Fibroblast of villous mesenchyme (primary cell): ENCODE data around the gene ABR. TPM values are rescaled to one million over a fixed set of nuclear protein-coding genes. Genes with fewer than 3 reads are reported as not detected.

Experiments
- DNase-seq: peaks from one replicate; pipeline ENCODE4 v3.0.0-alpha.2; 2010; ENCODE audit warnings: low read depth
- H3K4me3 ChIP-seq: 2 replicates; pipeline ENCODE4 v1.5.1; 2011; ENCODE audit warnings: low read depth, mild to moderate bottlenecking, low read length
- total RNA-seq: library from RNA; depleted of rRNA; stranded (reverse); fragments of >200 nt; gene quantifications from 2 replicates; pipeline ENCODE4 v1.2.3, GENCODE V29; 2012
- TF ChIP-seq, protein P1 (sequence below): IDR thresholded peaks from 2 replicates; pipeline ENCODE4 v1.5.1; 2012; ENCODE audit warnings: low read depth, mild to moderate bottlenecking, low read length; ENCODE audit not compliant: insufficient read depth

Gene ABR
- total RNA-seq, 1 donor, result 51.8 TPM

- TF ChIP-seq, protein P1, sequence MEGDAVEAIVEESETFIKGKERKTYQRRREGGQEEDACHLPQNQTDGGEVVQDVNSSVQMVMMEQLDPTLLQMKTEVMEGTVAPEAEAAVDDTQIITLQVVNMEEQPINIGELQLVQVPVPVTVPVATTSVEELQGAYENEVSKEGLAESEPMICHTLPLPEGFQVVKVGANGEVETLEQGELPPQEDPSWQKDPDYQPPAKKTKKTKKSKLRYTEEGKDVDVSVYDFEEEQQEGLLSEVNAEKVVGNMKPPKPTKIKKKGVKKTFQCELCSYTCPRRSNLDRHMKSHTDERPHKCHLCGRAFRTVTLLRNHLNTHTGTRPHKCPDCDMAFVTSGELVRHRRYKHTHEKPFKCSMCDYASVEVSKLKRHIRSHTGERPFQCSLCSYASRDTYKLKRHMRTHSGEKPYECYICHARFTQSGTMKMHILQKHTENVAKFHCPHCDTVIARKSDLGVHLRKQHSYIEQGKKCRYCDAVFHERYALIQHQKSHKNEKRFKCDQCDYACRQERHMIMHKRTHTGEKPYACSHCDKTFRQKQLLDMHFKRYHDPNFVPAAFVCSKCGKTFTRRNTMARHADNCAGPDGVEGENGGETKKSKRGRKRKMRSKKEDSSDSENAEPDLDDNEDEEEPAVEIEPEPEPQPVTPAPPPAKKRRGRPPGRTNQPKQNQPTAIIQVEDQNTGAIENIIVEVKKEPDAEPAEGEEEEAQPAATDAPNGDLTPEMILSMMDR, result no peak
- no peak for DNase-seq
These were observed 169.7 kb downstream of the ABR start for GRCh38 chr17:1010086-1010450.

GRCh38 chr17:1009229-1010085 is 170.3 kb downstream of the ABR start:
- DNase-seq, result no peak
- H3K4me3 ChIP-seq, result no peak overlapping the region
- TF ChIP-seq, protein P1, result no peak

More at GRCh38 chr17:1010086-1010450, 169.7 kb downstream of the ABR start:
- H3K4me3 ChIP-seq, result no peak overlapping the region

- TF ChIP-seq, protein P1, result no peak
- H3K4me3 ChIP-seq, result no peak overlapping the region
- DNase-seq, result no peak
These were observed 171.6 kb downstream of the ABR start for GRCh38 chr17:1008008-1008761.

DNA sequence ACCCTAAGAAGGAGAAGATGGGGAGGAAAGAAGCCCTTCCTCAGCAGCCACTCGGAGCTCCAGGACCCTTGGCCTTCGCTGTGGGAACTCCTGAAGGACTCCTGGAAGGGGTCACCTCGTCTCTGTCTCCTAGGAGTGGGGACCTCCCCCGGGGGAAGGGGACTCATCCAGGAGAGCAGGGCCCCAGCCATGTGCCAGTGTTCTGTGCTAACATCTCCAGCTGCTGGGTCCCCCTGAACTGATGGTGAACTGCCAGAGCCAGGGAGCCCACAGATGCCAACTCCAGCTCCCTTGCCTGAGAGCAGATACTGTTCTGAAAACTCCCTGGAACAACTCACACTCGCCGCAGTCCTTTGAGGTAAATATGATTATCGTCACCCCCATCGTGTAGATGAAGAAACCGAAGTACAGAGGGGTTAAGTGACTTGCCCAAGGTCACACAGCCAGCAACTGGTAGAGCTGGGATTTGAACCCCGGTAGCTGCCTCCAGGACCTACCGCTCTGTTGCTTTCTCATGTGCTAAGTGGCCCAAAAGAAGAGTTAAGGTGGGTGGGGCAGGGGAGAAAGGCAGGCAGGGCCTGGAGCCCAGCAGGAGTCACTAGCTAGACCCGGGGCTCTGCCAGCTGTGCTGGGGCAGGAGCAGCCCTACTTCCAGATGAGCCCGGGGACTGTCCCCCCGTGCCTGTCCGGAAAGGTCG is 172.3 kb downstream of the ABR start:
- TF ChIP-seq, protein P1, result no peak
- no peak overlapping the region for H3K4me3 ChIP-seq
- no peak for DNase-seq

GRCh38 chr17:1006054-1006453 is 173.7 kb downstream of the ABR start:
- no peak for DNase-seq
- TF ChIP-seq, protein P1, result no peak
- H3K4me3 ChIP-seq, result no peak overlapping the region

- DNase-seq, result peak; percentile 42
- no peak overlapping the region for H3K4me3 ChIP-seq
- TF ChIP-seq, protein P1, result no peak
These were observed 174.3 kb downstream of the ABR start for GRCh38 chr17:1005361-1005946.
